ENCODE measurements around the gene REPS1. TPM values are rescaled to one million over a fixed set of nuclear protein-coding genes. Genes with fewer than 3 reads are reported as not detected.
"Not testable (repeated sequence)": the region's sequence is repeated elsewhere in the genome, so short reads cannot be mapped to it uniquely, and the experiment has no call there.

The REPS1 gene
- total RNA-seq, 1 donor from 2014 or later = 50.4 TPM

DNA sequence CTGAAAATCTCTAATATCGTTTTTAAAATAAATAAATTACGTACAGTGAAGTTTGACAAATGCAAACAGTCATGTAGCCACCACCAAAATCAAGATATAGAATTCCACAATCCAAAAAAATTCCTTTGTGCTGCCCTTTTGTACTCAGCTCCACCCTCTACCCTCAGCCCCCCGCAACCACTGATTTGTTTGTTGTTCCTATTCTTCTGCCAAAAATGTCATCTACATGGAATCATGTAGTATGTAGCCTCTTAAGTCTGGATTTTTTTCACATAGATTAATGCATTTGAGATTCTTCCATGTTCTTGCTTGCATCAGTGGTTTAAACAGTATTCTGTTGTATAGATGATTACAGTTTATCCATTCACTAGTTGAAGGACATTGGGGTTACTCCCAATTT is 8.5 kb upstream of the REPS1 start:
- Mint-ChIP-seq H3K4me3 (ENCODE audit: unreplicated experiment) (no peak overlapping the region), H3K4me1 (ENCODE audit: unreplicated experiment) (peaks cover 8% of the 10 kb centered on the region), H3K36me3 (ENCODE audit: low read depth, unreplicated experiment) (no peaks in the 10 kb centered on the region), H3K27ac (ENCODE audit: unreplicated experiment) (no peak overlapping the region), H3K9me3 (ENCODE audit: unreplicated experiment) (no peaks in the 10 kb centered on the region), H3K27me3 (ENCODE audit: unreplicated experiment) (peaks cover 5% of the 10 kb centered on the region)
- DNase-seq (ENCODE audit: low spot score) = no peak
- TF ChIP-seq, protein P1, sequence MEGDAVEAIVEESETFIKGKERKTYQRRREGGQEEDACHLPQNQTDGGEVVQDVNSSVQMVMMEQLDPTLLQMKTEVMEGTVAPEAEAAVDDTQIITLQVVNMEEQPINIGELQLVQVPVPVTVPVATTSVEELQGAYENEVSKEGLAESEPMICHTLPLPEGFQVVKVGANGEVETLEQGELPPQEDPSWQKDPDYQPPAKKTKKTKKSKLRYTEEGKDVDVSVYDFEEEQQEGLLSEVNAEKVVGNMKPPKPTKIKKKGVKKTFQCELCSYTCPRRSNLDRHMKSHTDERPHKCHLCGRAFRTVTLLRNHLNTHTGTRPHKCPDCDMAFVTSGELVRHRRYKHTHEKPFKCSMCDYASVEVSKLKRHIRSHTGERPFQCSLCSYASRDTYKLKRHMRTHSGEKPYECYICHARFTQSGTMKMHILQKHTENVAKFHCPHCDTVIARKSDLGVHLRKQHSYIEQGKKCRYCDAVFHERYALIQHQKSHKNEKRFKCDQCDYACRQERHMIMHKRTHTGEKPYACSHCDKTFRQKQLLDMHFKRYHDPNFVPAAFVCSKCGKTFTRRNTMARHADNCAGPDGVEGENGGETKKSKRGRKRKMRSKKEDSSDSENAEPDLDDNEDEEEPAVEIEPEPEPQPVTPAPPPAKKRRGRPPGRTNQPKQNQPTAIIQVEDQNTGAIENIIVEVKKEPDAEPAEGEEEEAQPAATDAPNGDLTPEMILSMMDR (IDR thresholded peaks at IDR 0.05; ENCODE audit: unreplicated experiment) = no peak

DNA sequence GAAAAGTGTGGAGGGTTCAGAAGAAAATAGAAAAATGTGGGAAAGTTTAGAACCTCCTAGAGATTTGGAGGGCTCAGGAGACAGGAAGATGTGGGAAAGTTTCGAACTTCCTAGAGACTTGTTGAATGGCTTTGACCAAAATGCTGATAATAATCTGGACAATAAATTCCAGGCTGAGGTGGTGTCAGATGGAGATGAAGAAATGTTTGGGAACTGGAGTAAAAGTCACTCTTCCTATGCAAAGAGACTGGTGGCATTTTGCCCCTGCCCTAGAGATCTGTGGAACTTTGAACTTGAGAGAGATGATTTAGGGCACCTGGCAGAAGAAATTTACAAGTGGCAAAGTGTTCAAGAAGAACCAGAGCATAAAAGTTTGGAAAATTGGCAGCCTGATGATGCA is 5.4 kb upstream of the REPS1 start:
- not testable (repeated sequence) for H3K4me3 Mint-ChIP-seq (ENCODE audit: unreplicated experiment); H3K36me3 Mint-ChIP-seq (ENCODE audit: low read depth, unreplicated experiment); H3K9me3 Mint-ChIP-seq (ENCODE audit: unreplicated experiment); DNase-seq (ENCODE audit: low spot score); H3K27ac Mint-ChIP-seq (ENCODE audit: unreplicated experiment)
- Mint-ChIP-seq H3K4me1 (ENCODE audit: unreplicated experiment) (peaks cover 12% of the 10 kb centered on the region), H3K27me3 (ENCODE audit: unreplicated experiment) (peaks cover 11% of the 10 kb centered on the region)

DNA sequence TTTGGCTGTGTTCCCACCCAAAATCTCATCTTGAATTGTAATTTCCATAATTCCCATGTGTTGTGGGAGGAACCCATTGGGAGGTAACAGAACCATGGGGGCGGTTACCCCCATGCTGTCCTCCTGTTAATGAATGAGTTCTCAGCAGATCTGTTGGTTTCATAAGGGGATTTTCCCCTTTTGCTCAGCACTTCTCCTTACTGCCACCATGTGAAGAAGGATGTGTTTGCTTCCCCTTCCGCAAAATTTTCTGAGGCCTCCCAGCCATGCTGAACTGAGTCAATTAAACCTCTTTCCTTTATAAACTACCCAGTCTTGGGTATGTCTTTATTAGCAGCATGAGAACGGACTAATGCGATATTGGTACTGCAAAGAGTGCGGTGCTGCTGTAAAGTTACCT is 4.9 kb upstream of the REPS1 start:
- H3K27ac Mint-ChIP-seq (ENCODE audit: unreplicated experiment); DNase-seq (ENCODE audit: low spot score); H3K4me3 Mint-ChIP-seq (ENCODE audit: unreplicated experiment); H3K36me3 Mint-ChIP-seq (ENCODE audit: low read depth, unreplicated experiment); H3K9me3 Mint-ChIP-seq (ENCODE audit: unreplicated experiment): not testable (repeated sequence)
- Mint-ChIP-seq H3K4me1 (ENCODE audit: unreplicated experiment) (peaks cover 13% of the 10 kb centered on the region), H3K27me3 (ENCODE audit: unreplicated experiment) (peaks cover 12% of the 10 kb centered on the region)

DNA sequence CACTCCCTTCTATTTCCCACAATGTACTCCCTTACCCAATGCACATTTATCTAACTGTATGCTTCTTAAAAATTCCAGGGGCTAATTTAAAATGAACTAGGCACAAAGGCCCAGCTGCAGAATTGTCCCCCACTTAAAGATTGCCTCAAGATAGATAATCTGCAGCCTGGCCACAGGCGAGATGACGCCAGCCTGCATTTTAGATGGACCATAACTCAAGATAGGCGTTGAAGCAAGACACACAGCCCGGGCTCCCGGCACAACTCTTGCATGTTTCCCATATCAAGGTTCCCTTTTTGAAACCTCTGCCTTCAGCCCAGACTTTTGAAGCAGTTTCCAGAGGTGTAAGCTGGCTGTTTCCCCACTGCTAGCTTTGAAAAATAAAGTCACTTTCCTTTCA is 3.2 kb upstream of the REPS1 start:
- no peak overlapping the region for H3K4me3 Mint-ChIP-seq (ENCODE audit: unreplicated experiment)
- peaks cover 12% of the 10 kb centered on the region for H3K27me3 Mint-ChIP-seq (ENCODE audit: unreplicated experiment)
- H3K4me1 Mint-ChIP-seq (ENCODE audit: unreplicated experiment) = peaks cover 17% of the 10 kb centered on the region
- TF ChIP-seq, protein P1 (IDR thresholded peaks at IDR 0.05; ENCODE audit: unreplicated experiment) = no peak
- no peak for DNase-seq (ENCODE audit: low spot score)
- no peak overlapping the region for H3K27ac Mint-ChIP-seq (ENCODE audit: unreplicated experiment)
- H3K9me3 Mint-ChIP-seq (ENCODE audit: unreplicated experiment) = no peaks in the 10 kb centered on the region
- no peaks in the 10 kb centered on the region for H3K36me3 Mint-ChIP-seq (ENCODE audit: low read depth, unreplicated experiment)

DNA sequence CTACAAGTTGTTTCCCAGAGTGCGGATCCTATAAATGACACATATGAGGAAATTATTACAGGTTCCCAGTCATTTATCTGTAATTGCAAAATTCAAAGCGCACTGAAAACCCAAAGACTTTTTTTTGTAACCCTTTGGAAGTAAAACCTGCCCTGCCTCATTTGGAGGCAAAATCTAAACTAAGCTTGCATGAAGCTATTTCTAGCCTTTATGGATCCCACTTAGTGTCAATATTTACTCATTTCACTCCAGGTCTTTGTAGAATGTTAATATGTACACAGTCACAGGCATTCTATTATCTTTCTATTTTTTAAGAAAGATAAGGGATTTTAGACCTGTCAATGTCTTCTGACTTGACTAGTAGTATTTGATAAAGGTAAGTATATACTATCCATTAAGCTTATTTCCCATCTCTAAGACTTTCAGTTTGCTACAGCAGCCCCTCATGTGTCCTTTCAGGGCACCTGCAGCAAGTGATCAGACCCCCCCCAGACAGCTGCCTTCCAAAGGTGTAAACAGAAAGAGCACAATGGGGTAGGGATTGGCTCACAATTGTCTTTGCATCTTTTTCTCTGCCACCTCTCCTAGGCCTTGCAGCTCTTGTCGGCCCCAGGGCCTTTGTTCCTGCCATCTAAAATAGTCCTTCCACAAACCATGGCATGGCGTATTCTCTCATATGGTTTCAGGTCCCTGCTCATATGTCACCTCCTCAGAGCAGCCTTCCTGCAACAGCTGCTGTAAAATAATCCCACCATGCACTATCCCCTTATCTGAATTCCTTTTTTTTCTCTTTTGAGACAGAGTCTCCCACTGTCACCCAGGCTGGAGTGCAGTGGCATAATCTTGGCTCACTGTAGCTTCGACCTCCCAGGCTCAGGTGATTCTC is 1.3 kb upstream of the REPS1 start:
- Mint-ChIP-seq H3K27ac (ENCODE audit: unreplicated experiment) (no peak overlapping the region), H3K4me3 (ENCODE audit: unreplicated experiment) (no peak overlapping the region)

DNA sequence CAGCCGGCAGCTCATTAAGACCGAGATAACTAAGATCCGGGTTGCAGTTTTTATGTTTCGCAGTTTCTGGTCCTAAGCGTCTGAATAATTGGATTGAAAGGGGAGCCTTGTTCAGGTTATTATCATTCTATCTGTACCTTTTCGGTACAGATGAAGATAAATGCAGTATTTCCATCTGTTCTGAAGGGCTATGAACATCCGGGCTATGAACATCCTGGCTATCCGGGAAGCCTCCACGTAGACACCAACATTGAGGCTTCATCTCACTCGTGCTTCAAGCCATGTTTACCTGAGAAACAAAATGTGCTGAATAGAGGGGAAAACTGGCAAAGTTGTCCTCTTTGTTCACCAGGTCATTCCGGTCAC is 399 bp upstream of the REPS1 start:
- H3K36me3 Mint-ChIP-seq (ENCODE audit: low read depth, unreplicated experiment) = no peaks in the 10 kb centered on the region
- peak overlapping the region; percentile 95 for H3K27ac Mint-ChIP-seq (ENCODE audit: unreplicated experiment)
- TF ChIP-seq, protein P1 (IDR thresholded peaks at IDR 0.05; ENCODE audit: unreplicated experiment) = peak; percentile 44
- DNase-seq (ENCODE audit: low spot score) = no peak
- no peaks in the 10 kb centered on the region for H3K9me3 Mint-ChIP-seq (ENCODE audit: unreplicated experiment)
- H3K4me3 Mint-ChIP-seq (ENCODE audit: unreplicated experiment) = peak overlapping the region; percentile 92
- H3K27me3 Mint-ChIP-seq (ENCODE audit: unreplicated experiment) = peaks cover 10% of the 10 kb centered on the region
- H3K4me1 Mint-ChIP-seq (ENCODE audit: unreplicated experiment) = peaks cover 20% of the 10 kb centered on the region

More for the DNA sequence above, 1.3 kb upstream of the REPS1 start:
- Mint-ChIP-seq H3K9me3 (ENCODE audit: unreplicated experiment) (no peaks in the 10 kb centered on the region), H3K4me1 (ENCODE audit: unreplicated experiment) (peaks cover 21% of the 10 kb centered on the region), H3K36me3 (ENCODE audit: low read depth, unreplicated experiment) (no peaks in the 10 kb centered on the region), H3K27me3 (ENCODE audit: unreplicated experiment) (peaks cover 12% of the 10 kb centered on the region)
- TF ChIP-seq, protein P1 (IDR thresholded peaks at IDR 0.05; ENCODE audit: unreplicated experiment) = no peak
- DNase-seq (ENCODE audit: low spot score) = no peak

Measured in endothelial cell (in vitro differentiated cells).